HEK293 (cell line): Measurements from ENCODE around the gene DUSP15.

Experiments
- BCL6B ChIP-seq: fragments of 450-650 bp; formaldehyde crosslinking; IDR thresholded peaks from 2 replicates; pipeline ENCODE4 v1.5.1; 2017; ENCODE audit warnings: missing biosample characterization, missing genetic modification characterization
- SP2 ChIP-seq: fragments of 450-650 bp; formaldehyde crosslinking; IDR thresholded peaks from 2 replicates; pipeline ENCODE4 v1.5.1; 2016; ENCODE audit warnings: missing biosample characterization, missing genetic modification characterization
- TCF7L2 ChIP-seq: IDR thresholded peaks from 2 replicates; pipeline ENCODE4 v1.6.1; 2011; ENCODE audit warnings: low read depth, mild to moderate bottlenecking, inconsistent platforms, low read length, moderate library complexity, borderline replicate concordance
- WT1 ChIP-seq: fragments of 450-650 bp; formaldehyde crosslinking; IDR thresholded peaks from 2 replicates; pipeline ENCODE4 v1.5.1; 2016; ENCODE audit warnings: missing biosample characterization, missing genetic modification characterization
- YY1 ChIP-seq: fragments of 450-650 bp; formaldehyde crosslinking; IDR thresholded peaks from 2 replicates; pipeline ENCODE4 v1.5.1; 2018; ENCODE audit warnings: missing biosample characterization, missing genetic modification characterization
- ZNF302 ChIP-seq: fragments of 450-650 bp; formaldehyde crosslinking; IDR thresholded peaks from 2 replicates; pipeline ENCODE4 v1.5.1; 2016; ENCODE audit warnings: missing biosample characterization, missing genetic modification characterization, low read depth
- ZNF416 ChIP-seq: fragments of 450-650 bp; formaldehyde crosslinking; IDR thresholded peaks from 2 replicates; pipeline ENCODE4 v1.5.1; 2016; ENCODE audit warnings: missing biosample characterization, missing genetic modification characterization
- ZSCAN18 ChIP-seq: fragments of 450-650 bp; formaldehyde crosslinking; IDR thresholded peaks from 2 replicates; pipeline ENCODE4 v1.5.1; 2016; ENCODE audit warnings: missing biosample characterization, missing genetic modification characterization
- TF ChIP-seq, protein P1 (sequence below): fragments of 450-650 bp; formaldehyde crosslinking; IDR thresholded peaks from 2 replicates; pipeline ENCODE4 v1.5.1; 2016; ENCODE audit warnings: missing biosample characterization, missing genetic modification characterization

GRCh38 chr20:31833931-31834521 is 36.3 kb downstream of the DUSP15 start:
- no peak for TF ChIP-seq BCL6B (tag by site-specific recombination)
- TF ChIP-seq, protein P1, sequence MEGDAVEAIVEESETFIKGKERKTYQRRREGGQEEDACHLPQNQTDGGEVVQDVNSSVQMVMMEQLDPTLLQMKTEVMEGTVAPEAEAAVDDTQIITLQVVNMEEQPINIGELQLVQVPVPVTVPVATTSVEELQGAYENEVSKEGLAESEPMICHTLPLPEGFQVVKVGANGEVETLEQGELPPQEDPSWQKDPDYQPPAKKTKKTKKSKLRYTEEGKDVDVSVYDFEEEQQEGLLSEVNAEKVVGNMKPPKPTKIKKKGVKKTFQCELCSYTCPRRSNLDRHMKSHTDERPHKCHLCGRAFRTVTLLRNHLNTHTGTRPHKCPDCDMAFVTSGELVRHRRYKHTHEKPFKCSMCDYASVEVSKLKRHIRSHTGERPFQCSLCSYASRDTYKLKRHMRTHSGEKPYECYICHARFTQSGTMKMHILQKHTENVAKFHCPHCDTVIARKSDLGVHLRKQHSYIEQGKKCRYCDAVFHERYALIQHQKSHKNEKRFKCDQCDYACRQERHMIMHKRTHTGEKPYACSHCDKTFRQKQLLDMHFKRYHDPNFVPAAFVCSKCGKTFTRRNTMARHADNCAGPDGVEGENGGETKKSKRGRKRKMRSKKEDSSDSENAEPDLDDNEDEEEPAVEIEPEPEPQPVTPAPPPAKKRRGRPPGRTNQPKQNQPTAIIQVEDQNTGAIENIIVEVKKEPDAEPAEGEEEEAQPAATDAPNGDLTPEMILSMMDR = no peak
- TF ChIP-seq ZSCAN18 = no peak
- TF ChIP-seq WT1 = no peak
- no peak for TF ChIP-seq ZNF416 (tag by site-specific recombination)
- no peak for TF ChIP-seq SP2 (tag by site-specific recombination)
- TF ChIP-seq TCF7L2 = no peak
- no peak for TF ChIP-seq ZNF302 (tag by site-specific recombination)
- no peak for TF ChIP-seq YY1 (tag by site-specific recombination)
